GM19025 (cell line): ENCODE data around the gene HTR2A.

ENCODE experiments used
- ATAC-seq: cut with Tn5 transposase; IDR thresholded peaks from one replicate; pipeline ENCODE4 v1.9.1; 2021; ENCODE audit warnings: mild to moderate bottlenecking, low read depth, moderate library complexity; ENCODE audit not compliant: unreplicated experiment

HTR2A gene

DNA sequence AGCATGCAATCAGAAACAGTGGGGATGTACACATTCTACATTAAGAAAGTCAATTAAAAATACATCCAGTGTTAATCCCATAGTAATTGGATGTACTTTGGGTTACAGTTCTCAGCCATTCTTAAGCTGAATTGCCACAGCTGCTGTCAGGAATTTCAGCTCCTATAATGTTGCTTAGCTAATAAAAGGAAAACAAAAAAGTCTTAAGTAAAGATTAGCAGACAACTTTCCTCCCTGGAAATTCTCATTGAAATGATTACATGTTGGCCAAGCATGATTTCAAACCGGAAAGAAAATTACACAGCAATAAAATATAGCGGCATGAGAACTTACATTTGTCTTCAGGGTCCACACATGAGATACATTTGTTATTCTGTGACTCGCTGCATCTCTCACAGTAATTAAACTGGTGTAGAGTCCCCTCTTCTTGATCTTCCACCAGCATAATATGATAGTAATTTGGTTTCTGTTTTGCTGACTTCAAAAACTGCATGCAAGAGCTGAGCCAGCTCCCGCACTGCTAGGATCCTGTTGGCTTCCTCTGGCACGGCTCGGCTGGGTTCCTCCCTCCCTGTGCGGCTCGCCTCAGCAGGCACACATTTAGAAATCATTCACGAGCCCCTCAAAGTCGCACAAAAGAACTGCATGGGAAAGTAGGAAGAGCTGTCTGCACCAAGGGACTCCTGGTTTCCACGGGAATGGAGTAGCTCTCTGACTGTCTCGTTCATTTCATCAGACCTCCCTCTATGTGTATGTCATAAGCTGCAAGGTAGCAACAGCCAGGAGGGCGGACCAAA is at the start of gene HTR2A:
TSS of gene HTR2A (minus strand) at position 713 of the 797 bp plus-strand sequence. CDS start 1,147 bp downstream, outside the sequence.
- ATAC-seq = no peak

GRCh38 chr13:46936525-46936924 is 39.7 kb upstream of the HTR2A start:
- ATAC-seq = no peak

GRCh38 chr13:46934749-46935148 is 37.9 kb upstream of the HTR2A start:
- ATAC-seq = no peak

DNA sequence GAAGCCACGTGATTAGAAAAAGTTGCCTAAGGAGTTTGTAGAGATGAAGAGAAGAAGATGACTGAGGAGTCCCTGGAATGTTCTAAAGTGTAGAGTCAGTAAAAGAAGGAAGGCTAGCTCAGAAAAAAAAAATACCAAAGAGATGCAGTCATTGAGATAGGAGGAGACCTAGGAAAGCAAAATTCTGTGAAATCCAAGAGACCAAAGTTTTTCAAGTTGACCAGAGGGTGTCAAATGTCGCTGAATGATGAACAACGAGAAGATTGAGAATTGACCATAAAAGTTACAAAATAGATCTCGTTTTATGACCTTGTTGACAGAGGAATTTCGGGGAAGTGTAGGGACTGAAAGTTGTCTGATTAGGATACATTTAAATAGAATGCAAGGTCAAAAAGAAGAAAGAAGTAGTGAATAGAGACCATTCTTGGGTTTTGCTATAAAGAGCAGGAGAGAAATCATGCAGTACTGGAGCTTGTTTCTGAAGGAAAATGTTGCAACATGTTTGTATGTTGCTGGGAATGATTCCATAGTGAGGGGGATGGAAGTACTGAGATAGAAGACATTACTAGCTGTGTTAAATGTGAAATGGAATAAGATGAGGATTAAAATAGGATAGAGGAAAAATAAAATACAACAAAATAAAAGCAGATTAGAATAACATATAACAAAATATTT is 30.2 kb upstream of the HTR2A start:
- ATAC-seq = no peak

DNA sequence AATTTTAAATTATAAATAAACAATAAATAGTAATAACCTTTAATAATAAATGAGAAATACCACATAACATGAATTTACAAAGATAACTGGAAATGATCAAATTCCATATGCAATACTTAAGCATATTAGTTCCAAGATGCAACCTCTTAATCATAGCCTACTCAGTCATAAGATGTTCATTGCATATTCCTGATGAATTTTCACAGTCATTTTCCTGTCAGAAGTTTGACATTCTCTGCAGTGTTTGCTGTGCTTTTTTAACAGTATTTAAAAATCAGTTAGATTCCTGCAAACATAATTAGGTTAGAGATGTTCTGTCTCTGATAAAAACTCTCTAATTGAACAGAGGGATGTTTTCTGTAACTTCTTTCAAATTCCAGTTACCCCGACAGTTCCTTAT is 28.6 kb upstream of the HTR2A start:
- ATAC-seq = no peak

DNA sequence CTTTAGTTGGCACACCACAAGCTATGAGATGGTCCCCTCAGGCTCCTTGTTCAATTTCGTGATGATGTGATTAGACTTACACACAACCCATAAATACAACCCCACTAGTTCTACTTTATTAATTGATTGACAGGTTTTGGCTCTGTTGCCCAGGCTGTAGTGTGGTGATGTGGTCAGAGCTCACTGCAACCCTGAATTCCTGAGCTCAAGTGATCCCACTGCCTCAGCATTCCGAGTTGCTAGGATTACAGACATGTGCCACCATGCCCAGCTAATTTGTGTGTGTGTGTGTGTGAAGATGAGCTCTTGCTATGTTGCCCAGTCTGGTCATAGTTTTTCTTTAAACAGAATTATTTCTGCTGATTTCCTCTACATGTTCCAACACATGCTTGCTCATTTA is 17.5 kb upstream of the HTR2A start:
- ATAC-seq = no peak

- no peak for ATAC-seq
Measured at GRCh38 chr13:46913757-46914156, 16.9 kb upstream of the HTR2A start.

- ATAC-seq = no peak
Measured at GRCh38 chr13:46909042-46909441, 12.2 kb upstream of the HTR2A start.

DNA sequence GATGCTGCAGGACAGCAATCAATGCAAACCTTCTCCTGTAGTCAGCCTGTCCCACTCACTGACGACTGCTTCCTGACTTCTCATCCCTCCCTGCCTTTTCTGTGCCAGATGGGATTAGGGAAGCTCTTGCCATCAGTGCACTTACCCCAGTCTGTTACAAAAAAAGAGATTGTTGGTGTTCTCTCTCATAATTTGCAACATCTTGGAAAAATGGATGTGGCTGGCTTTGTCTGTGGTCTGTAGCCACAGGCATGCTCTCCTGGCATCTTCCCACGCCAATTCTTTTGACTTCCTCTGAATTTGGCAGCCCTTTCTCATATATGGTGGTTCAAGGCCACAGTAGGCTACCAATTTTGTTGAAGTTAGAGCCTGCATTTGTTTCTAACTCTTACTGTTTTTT is 11.6 kb upstream of the HTR2A start:
- ATAC-seq = no peak

DNA sequence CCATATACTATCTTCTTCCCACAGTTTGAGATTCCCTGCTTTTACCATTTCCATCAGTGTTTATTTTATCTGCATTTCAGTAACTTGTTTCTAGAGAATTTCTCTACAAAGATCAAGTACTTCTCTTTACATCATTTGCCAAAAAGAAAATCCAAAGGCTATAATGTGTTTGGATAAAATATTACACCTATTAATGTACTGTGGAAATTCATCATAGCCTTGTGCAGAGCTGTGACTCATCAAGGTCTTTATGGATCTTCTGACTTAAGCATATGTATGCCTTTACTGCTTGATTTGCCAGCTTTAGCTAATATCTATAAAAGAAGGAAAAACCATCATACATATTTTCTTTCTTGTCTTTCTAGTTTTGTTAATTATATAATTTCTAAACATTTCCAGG is 9.6 kb upstream of the HTR2A start:
- ATAC-seq = no peak

DNA sequence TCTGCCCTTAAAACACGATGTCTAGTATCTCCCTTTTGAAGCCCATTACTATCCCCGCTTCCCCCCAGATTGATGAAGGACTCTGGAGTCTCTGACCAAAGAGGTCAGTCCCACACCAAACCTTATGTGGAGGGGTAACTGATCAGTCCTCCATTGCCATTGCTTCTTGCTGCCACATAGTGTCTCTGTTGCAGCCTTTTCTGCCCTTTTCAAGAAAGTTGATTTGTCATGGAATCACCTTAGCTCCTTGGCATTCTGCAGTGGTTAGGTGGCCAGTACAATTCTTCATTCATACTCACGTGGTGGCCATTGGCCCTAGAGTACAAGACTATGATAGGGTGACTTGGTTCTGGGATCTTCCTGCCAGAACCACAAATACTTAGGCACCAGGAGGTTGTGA is 8.4 kb upstream of the HTR2A start:
- no peak for ATAC-seq

DNA sequence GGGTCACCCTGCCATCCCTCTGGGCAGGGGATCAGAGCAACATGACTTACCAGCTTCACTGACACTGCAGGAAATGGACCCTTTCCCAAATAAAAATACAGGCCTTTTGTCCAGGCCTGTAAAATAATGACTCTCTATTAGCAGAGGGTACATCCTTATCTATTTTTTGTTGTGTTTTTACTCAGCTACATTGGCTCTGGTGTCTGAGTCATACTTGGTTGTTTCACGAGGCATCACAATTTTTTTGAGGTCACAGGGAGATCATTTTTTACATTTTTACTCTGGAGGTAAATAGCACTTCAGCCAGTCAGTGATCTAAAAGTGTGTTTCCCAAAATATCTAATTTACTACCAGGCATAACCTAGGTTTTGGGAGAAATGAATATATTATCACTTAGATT is 6.9 kb upstream of the HTR2A start:
- ATAC-seq = no peak

DNA sequence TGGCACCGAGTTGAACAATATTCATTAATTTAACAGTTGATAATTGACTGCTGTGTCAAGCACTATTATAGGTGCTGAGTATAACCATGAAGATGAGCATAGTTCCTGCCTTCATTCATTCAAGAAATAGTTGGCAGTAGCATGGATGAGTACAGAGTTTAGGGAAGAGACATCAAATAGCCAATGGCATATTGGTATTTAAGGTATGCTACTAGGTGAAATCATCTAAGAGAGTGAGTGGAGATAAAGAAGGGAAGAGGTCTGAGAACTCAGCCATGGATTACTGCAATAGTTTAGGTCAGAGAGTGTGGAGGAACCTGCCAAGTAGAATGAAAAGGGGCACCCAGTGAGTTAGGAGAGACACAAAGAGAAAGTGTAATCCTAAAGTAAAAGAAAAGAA is 4.9 kb upstream of the HTR2A start:
- no peak for ATAC-seq

DNA sequence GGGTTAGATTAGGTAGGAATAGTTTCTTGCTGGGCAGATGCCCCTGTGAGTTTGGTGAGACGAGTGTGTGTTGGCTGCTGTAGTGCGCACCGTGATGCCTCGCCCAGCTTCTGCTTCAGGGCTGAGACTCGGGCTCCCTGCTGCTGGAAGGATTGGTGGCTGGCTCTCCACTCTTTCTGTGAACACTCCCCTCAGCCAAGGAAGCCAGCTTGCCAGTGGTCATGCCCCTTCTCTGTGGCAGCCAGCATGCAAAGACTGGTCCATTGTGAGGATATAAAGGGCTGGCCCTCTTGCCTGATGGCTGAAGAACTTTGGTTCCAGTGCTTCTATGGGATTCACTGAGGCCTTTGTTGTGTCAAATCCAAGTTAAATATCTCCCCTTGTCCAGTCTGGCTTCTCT is 2.9 kb upstream of the HTR2A start:
- no peak for ATAC-seq

GRCh38 chr13:46895381-46895780 is 1.5 kb downstream of the HTR2A start:
- no peak for ATAC-seq

- ATAC-seq = no peak
Measured at GRCh38 chr13:46894568-46894967, 2.3 kb downstream of the HTR2A start.

DNA sequence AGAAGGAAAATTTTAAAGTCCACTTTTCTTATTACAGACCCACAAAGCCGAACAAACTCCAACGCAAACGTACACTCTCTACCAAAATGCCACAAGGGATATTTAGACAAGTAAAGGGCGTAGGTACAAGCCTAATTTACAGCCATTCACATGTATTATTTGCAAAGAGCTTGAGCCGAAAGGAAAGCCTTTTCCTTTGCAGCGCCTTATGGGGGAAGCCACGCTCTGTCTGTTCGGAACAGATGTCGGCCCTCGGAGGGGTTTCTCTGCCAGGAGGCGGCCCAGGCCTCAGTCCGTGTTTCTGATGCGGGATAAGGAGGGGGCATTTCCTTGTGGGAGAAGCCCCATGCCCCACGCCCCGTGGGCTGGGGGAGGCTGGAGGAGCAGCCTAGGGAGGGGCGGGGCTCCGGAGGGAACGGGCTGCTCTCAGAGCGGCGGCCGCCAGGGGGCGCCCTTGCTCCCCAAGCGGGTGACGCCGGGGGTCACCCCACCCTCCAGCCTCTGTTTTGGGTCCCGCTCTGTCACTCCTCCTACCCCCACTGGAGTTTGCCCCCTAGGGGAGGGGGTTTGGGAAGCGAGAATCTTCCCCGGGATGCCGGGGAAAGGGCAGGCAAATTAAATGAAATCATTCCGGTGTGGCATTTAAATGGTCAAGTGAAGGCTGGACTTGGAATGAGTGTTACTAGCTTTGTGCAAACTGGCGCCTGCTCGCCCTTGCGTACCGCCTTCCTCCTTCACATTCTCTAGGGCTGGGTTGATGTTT is 2.9 kb downstream of the HTR2A start:
- peak; percentile 83 for ATAC-seq

DNA sequence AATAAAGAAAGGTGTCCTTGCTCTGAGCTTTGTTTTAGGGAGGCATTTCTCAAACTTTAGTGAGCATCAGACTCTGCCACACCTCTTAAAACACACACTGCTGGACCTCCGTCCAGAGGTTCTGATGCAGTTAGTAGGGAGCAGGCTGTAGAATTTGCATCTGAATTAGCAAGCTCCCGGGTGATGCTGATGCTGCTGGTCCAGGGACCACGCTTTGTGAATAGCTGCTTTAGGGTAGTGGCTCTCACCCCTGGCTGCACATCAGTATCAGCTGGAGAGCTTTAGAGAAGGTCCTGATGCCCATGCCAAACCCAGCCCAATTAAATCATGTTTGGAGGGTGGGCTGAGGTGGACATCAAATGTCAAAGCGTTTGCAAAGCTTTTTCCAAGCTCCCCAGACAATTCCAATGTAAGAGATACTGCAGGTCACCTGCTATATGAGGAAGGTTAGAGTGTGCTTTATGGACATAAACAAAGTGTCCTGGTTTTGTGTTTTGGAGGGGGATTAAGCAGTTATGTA is 3.6 kb downstream of the HTR2A start:
- ATAC-seq = no peak

- ATAC-seq = no peak
Measured at GRCh38 chr13:46885018-46885417, 11.8 kb downstream of the HTR2A start.

DNA sequence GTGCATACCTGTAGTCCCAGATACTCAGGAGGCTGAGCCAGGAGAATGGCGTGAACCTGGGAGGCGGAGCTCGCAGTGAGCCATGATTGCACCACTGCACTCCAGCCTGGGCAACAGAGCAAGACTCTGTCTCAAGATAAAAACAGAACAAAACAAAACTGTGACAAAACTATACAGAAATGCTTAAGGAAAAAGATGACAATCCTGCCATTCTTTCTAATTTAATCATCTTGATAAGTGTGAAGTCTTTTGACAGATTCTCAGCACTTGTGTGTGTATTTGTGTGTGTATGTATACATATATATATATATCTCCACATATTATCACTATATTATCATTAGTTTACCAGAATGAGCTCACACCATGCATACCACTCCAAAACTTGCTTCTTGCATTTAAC is 12.3 kb downstream of the HTR2A start:
- no peak for ATAC-seq

- no peak for ATAC-seq
Measured at GRCh38 chr13:46881621-46882020, 15.2 kb downstream of the HTR2A start.
